Measurements from ENCODE around the gene NDUFA5.

NDUFA5 gene

GRCh38 chr7:123557398-123558288 is at the start of gene NDUFA5:
Gene NDUFA5 (minus strand): TSS chr7:123557818. CDS start chr7:123557795, 23 bp downstream.
- DNase-seq = peak; percentile 100

GRCh38 chr7:123604739-123605138 is 47.1 kb upstream of the NDUFA5 start:
- no peak for DNase-seq

GRCh38 chr7:123602648-123603047 is 45.0 kb upstream of the NDUFA5 start:
- no peak for DNase-seq

- no peak for DNase-seq
These were observed 43.9 kb upstream of the NDUFA5 start, which contains the start of gene ASB15 for GRCh38 chr7:123601530-123601929. Gene ASB15 (plus strand): TSS chr7:123601821. CDS start chr7:123614503, 12,682 bp downstream.

- no peak for DNase-seq
These were observed 43.3 kb upstream of the NDUFA5 start for GRCh38 chr7:123600876-123601275.

- no peak for DNase-seq
These were observed 42.1 kb upstream of the NDUFA5 start for GRCh38 chr7:123599766-123600165.

- DNase-seq = no peak
These were observed 41.0 kb upstream of the NDUFA5 start for GRCh38 chr7:123598657-123599056.

- no peak for DNase-seq
These were observed 37.2 kb upstream of the NDUFA5 start for GRCh38 chr7:123594813-123595241.

- no peak for DNase-seq
These were observed 30.8 kb upstream of the NDUFA5 start for GRCh38 chr7:123588376-123588775.

GRCh38 chr7:123583821-123584220 is 26.2 kb upstream of the NDUFA5 start:
- DNase-seq = no peak

- no peak for DNase-seq
These were observed 23.5 kb upstream of the NDUFA5 start for GRCh38 chr7:123581162-123581459.

- peak; percentile 43 for DNase-seq
These were observed 23.0 kb upstream of the NDUFA5 start for GRCh38 chr7:123580406-123581161.

- no peak for DNase-seq
These were observed 21.8 kb upstream of the NDUFA5 start for GRCh38 chr7:123579416-123579815.

GRCh38 chr7:123573896-123574467 is 16.4 kb upstream of the NDUFA5 start:
- DNase-seq = no peak

GRCh38 chr7:123573341-123573740 is 15.7 kb upstream of the NDUFA5 start:
- DNase-seq = no peak

- no peak for DNase-seq
These were observed 14.1 kb upstream of the NDUFA5 start for GRCh38 chr7:123571684-123572083.

- no peak for DNase-seq
These were observed 13.6 kb upstream of the NDUFA5 start for GRCh38 chr7:123571187-123571586.

GRCh38 chr7:123570390-123571182 is 13.0 kb upstream of the NDUFA5 start:
- DNase-seq = no peak

- DNase-seq = no peak
These were observed 11.9 kb upstream of the NDUFA5 start for GRCh38 chr7:123569352-123570010.

- no peak for DNase-seq
These were observed 4.5 kb upstream of the NDUFA5 start for GRCh38 chr7:123562121-123562520.

- no peak for DNase-seq
These were observed 764 bp upstream of the NDUFA5 start for GRCh38 chr7:123558289-123558874.

GRCh38 chr7:123557016-123557397 is 611 bp downstream of the NDUFA5 start:
- peak; percentile 11 for DNase-seq

Measured in RPMI8226 (cell line).